TTC549 (cell line): ENCODE measurements around the gene RCAN2.

ENCODE experiments used
- FAIRE-seq: peaks from 2 replicates; lab custom pipeline; 2012; peaks lifted over from hg19 to GRCh38; lab: Jason Lieb, UNC

The RCAN2 gene

GRCh38 chr6:46248143-46248542 is 243.1 kb downstream of the RCAN2 start:
- no peak for FAIRE-seq

GRCh38 chr6:46246727-46247126 is 244.5 kb downstream of the RCAN2 start:
- no peak for FAIRE-seq

GRCh38 chr6:46246081-46246480 is 245.2 kb downstream of the RCAN2 start:
- FAIRE-seq = no peak

- no peak for FAIRE-seq
Observed at GRCh38 chr6:46244670-46245069, 246.6 kb downstream of the RCAN2 start.

- FAIRE-seq = no peak
Observed at GRCh38 chr6:46243754-46244153, 247.5 kb downstream of the RCAN2 start.

- no peak for FAIRE-seq
Observed at GRCh38 chr6:46242921-46243320, 248.3 kb downstream of the RCAN2 start.

GRCh38 chr6:46240866-46241565 is 250.2 kb downstream of the RCAN2 start:
- no peak for FAIRE-seq

GRCh38 chr6:46236752-46237151 is 254.5 kb downstream of the RCAN2 start:
- FAIRE-seq = no peak

GRCh38 chr6:46235242-46235641 is 256.0 kb downstream of the RCAN2 start:
- no peak for FAIRE-seq

GRCh38 chr6:46234700-46235099 is 256.5 kb downstream of the RCAN2 start:
- no peak for FAIRE-seq

- FAIRE-seq = no peak
Observed at GRCh38 chr6:46234156-46234556, 257.1 kb downstream of the RCAN2 start.

- no peak for FAIRE-seq
Observed at GRCh38 chr6:46233129-46233528, 258.1 kb downstream of the RCAN2 start.

GRCh38 chr6:46222286-46222685 is 269.0 kb downstream of the RCAN2 start:
- FAIRE-seq = no peak

GRCh38 chr6:46221222-46221793 is 269.9 kb downstream of the RCAN2 start:
- FAIRE-seq = no peak

- FAIRE-seq = no peak
Observed at GRCh38 chr6:46220352-46221221, 270.7 kb downstream of the RCAN2 start.

- no peak for FAIRE-seq
Observed at GRCh38 chr6:46219661-46220060, 271.6 kb downstream of the RCAN2 start.

- no peak for FAIRE-seq
Observed at GRCh38 chr6:46218457-46218856, 272.8 kb downstream of the RCAN2 start.

GRCh38 chr6:46217671-46218131 is 273.5 kb downstream of the RCAN2 start:
- FAIRE-seq = no peak

- FAIRE-seq = no peak
Observed at GRCh38 chr6:46216879-46217278, 274.4 kb downstream of the RCAN2 start.

- FAIRE-seq = no peak
Observed at GRCh38 chr6:46215777-46216176, 275.5 kb downstream of the RCAN2 start.

GRCh38 chr6:46215213-46215612 is 276.0 kb downstream of the RCAN2 start:
- FAIRE-seq = no peak

- FAIRE-seq = no peak
Observed at GRCh38 chr6:46211917-46212316, 279.3 kb downstream of the RCAN2 start.

GRCh38 chr6:46210294-46210693 is 281.0 kb downstream of the RCAN2 start:
- FAIRE-seq = no peak
